HL-60 (cell line): ENCODE results near the gene HVCN1.

Experiments used
- DNase-seq, 2 experiments: peaks; one replicate each; pipeline ENCODE4 v3.0.0-alpha.2; 2010 to 2020; ENCODE audit warnings: low read depth in 1 of 2, low spot score in 1 of 2
- H3K27ac ChIP-seq: fragments of 250-450 bp; sonication (Bioruptor Pico); replicated peaks from 2 replicates; pipeline ENCODE4 v1.5.1; 2020; ENCODE audit warnings: mild to moderate bottlenecking, moderate library complexity
- H3K27me3 ChIP-seq: fragments of 250-450 bp; sonication (Bioruptor Pico); 2 replicates; pipeline ENCODE4 v1.5.1; 2021; ENCODE audit warnings: mild to moderate bottlenecking, moderate library complexity; ENCODE audit not compliant: insufficient read depth, poor library complexity, severe bottlenecking
- H3K4me3 ChIP-seq: replicated peaks from 2 replicates; pipeline ENCODE4 v1.5.1; 2011; ENCODE audit warnings: mild to moderate bottlenecking, control low read depth, low read length; ENCODE audit not compliant: insufficient read depth
- CTCF ChIP-seq: IDR thresholded peaks from one replicate; pipeline ENCODE4 v1.5.1; 2011; ENCODE audit warnings: low read length, control low read depth, inconsistent platforms; ENCODE audit not compliant: insufficient read depth
- GABPA ChIP-seq: IDR thresholded peaks from 2 replicates; pipeline ENCODE4 v1.6.1; 2012; ENCODE audit warnings: low read depth
- POLR2AphosphoS5 ChIP-seq: IDR thresholded peaks from 2 replicates; pipeline ENCODE4 v1.6.1; 2012; ENCODE audit warnings: low read depth
- REST ChIP-seq: IDR thresholded peaks from 2 replicates; pipeline ENCODE4 v1.6.1; 2012; ENCODE audit warnings: low read depth; ENCODE audit not compliant: insufficient replicate concordance
- SPI1 ChIP-seq: IDR thresholded peaks from 2 replicates; pipeline ENCODE4 v1.6.1; 2012; ENCODE audit warnings: low read depth, mild to moderate bottlenecking, borderline replicate concordance

Gene HVCN1

GRCh38 chr12:110676171-110676570, 12.7 kb downstream of the HVCN1 start:
- no peak for DNase-seq
- Histone ChIP-seq H3K4me3 (no peak overlapping the region), H3K27ac (no peak overlapping the region), H3K27me3 (no peaks in the 10 kb centered on the region)
- no peak for TF ChIP-seq POLR2AphosphoS5
- TF ChIP-seq CTCF, result no peak

GRCh38 chr12:110670161-110670701, 18.7 kb downstream of the HVCN1 start:
- no peak for TF ChIP-seq CTCF
- no peak for TF ChIP-seq GABPA
- TF ChIP-seq SPI1, result no peak
- TF ChIP-seq POLR2AphosphoS5, result no peak
- TF ChIP-seq REST, result no peak
- Histone ChIP-seq H3K27ac (no peak overlapping the region), H3K4me3 (no peak overlapping the region), H3K27me3 (no peaks in the 10 kb centered on the region)
- DNase-seq, result no peak

GRCh38 chr12:110669193-110669502, 19.8 kb downstream of the HVCN1 start:
- TF ChIP-seq CTCF, result no peak
- TF ChIP-seq POLR2AphosphoS5, result no peak
- no peak for TF ChIP-seq SPI1
- TF ChIP-seq GABPA, result no peak
- TF ChIP-seq REST, result no peak
- H3K27ac ChIP-seq, result no peak overlapping the region
- H3K4me3 ChIP-seq, result no peak overlapping the region

GRCh38 chr12:110668480-110669192, 20.3 kb downstream of the HVCN1 start:
- H3K27ac ChIP-seq, result no peak overlapping the region
- TF ChIP-seq REST, result no peak
- TF ChIP-seq GABPA, result no peak
- TF ChIP-seq SPI1, result no peak
- H3K4me3 ChIP-seq, result no peak overlapping the region
- no peaks in the 10 kb centered on the region for H3K27me3 ChIP-seq
- DNase-seq, result no peak

More at GRCh38 chr12:110669193-110669502, 19.8 kb downstream of the HVCN1 start:
- no peak for DNase-seq
- H3K27me3 ChIP-seq, result no peaks in the 10 kb centered on the region
